Measurements from ENCODE around the gene APIP. TPM values are rescaled to one million over a fixed set of nuclear protein-coding genes. Genes with fewer than 3 reads are reported as not detected.

The APIP gene
- total and polyA plus RNA-seq, 10 of the 15 experiments (the other 5 are each of a cell fraction or from before 2014, with no cell fraction given), result 26.8 to 87.1 (median 52.8) TPM

DNA sequence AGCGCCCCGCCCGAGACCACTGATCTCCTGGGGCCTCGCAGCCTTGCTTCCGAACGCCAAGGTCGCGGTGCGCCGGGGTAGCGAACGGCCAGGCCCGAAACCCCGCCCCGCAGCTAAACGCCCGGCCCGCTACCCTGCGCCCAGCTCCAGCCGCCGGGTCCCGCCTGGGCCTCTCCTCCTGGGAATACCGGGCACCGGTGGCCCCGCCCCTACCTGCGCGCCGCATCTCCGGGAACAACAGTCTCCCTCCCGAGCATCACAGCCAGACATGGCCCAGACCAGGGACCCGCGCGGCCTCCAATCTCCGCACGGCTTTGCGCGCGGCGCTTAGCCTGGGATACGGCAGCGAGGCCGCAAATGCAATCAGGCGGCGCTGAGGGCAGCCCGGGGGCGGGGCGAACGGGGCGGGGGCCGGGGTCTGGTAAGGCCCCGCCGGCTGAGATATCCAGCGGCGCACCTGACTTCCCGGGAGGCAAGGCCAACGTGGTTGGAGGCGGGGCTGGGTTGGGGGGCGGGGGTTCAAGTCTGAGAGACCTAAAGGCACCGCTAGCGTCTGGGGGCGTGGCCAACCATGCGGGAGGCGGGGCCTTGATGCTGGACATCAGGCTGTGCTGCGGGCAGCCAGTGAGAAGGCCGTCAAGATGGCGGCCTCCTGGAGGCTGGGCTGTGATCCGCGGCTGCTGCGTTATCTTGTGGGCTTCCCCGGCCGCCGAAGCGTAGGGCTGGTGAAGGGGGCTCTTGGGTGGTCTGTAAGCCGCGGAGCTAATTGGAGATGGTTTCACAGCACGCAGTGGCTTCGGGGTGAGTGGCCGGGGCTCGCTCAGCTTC is at the start of gene APIP, which contains the start of gene PDHX (continued):
- TF ChIP-seq, protein P1, sequence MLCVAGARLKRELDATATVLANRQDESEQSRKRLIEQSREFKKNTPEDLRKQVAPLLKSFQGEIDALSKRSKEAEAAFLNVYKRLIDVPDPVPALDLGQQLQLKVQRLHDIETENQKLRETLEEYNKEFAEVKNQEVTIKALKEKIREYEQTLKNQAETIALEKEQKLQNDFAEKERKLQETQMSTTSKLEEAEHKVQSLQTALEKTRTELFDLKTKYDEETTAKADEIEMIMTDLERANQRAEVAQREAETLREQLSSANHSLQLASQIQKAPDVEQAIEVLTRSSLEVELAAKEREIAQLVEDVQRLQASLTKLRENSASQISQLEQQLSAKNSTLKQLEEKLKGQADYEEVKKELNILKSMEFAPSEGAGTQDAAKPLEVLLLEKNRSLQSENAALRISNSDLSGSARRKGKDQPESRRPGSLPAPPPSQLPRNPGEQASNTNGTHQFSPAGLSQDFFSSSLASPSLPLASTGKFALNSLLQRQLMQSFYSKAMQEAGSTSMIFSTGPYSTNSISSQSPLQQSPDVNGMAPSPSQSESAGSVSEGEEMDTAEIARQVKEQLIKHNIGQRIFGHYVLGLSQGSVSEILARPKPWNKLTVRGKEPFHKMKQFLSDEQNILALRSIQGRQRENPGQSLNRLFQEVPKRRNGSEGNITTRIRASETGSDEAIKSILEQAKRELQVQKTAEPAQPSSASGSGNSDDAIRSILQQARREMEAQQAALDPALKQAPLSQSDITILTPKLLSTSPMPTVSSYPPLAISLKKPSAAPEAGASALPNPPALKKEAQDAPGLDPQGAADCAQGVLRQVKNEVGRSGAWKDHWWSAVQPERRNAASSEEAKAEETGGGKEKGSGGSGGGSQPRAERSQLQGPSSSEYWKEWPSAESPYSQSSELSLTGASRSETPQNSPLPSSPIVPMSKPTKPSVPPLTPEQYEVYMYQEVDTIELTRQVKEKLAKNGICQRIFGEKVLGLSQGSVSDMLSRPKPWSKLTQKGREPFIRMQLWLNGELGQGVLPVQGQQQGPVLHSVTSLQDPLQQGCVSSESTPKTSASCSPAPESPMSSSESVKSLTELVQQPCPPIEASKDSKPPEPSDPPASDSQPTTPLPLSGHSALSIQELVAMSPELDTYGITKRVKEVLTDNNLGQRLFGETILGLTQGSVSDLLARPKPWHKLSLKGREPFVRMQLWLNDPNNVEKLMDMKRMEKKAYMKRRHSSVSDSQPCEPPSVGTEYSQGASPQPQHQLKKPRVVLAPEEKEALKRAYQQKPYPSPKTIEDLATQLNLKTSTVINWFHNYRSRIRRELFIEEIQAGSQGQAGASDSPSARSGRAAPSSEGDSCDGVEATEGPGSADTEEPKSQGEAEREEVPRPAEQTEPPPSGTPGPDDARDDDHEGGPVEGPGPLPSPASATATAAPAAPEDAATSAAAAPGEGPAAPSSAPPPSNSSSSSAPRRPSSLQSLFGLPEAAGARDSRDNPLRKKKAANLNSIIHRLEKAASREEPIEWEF (IDR thresholded peaks at IDR 0.05; ENCODE audit: insufficient replicate concordance, low read depth, low read length), result no peak
- TF ChIP-seq NRF1 (conservative IDR thresholded peaks at IDR 0.05; ENCODE audit: low read depth, low read length), result no peak
- TF ChIP-seq RB1 (IDR thresholded peaks at IDR 0.05; ENCODE audit: borderline replicate concordance), result peak; percentile 91
- no peak for TF ChIP-seq KLF5 (IDR thresholded peaks at IDR 0.05; ENCODE audit: partially characterized antibody)
- TF ChIP-seq RUNX3 (IDR thresholded peaks at IDR 0.05; ENCODE audit: low read length), result peak; percentile 62
- TF ChIP-seq, protein P2, sequence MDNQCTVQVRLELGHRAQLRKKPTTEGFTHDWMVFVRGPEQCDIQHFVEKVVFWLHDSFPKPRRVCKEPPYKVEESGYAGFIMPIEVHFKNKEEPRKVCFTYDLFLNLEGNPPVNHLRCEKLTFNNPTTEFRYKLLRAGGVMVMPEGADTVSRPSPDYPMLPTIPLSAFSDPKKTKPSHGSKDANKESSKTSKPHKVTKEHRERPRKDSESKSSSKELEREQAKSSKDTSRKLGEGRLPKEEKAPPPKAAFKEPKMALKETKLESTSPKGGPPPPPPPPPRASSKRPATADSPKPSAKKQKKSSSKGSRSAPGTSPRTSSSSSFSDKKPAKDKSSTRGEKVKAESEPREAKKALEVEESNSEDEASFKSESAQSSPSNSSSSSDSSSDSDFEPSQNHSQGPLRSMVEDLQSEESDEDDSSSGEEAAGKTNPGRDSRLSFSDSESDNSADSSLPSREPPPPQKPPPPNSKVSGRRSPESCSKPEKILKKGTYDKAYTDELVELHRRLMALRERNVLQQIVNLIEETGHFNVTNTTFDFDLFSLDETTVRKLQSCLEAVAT (IDR thresholded peaks at IDR 0.05), result peak; percentile 69; the same call in 1 of the 2 replicates
- 0 out of 2 replicates have a peak, but pooled peaks have one; percentile 49 for TF ChIP-seq CHD2 (IDR thresholded peaks at IDR 0.05; ENCODE audit: borderline replicate concordance, low read depth, low read length)
- peak; percentile 91; the same call in 1 of the 2 replicates for TF ChIP-seq HDGF (IDR thresholded peaks at IDR 0.05)
- TF ChIP-seq, protein P3, sequence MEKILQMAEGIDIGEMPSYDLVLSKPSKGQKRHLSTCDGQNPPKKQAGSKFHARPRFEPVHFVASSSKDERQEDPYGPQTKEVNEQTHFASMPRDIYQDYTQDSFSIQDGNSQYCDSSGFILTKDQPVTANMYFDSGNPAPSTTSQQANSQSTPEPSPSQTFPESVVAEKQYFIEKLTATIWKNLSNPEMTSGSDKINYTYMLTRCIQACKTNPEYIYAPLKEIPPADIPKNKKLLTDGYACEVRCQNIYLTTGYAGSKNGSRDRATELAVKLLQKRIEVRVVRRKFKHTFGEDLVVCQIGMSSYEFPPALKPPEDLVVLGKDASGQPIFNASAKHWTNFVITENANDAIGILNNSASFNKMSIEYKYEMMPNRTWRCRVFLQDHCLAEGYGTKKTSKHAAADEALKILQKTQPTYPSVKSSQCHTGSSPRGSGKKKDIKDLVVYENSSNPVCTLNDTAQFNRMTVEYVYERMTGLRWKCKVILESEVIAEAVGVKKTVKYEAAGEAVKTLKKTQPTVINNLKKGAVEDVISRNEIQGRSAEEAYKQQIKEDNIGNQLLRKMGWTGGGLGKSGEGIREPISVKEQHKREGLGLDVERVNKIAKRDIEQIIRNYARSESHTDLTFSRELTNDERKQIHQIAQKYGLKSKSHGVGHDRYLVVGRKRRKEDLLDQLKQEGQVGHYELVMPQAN (conservative IDR thresholded peaks at IDR 0.05), result peak; percentile 73
- TF ChIP-seq ZNF24 (IDR thresholded peaks at IDR 0.05), result no peak
- no peak for TF ChIP-seq FOXM1 (IDR thresholded peaks at IDR 0.05; ENCODE audit: low read depth, low read length)
- TF ChIP-seq HDAC6 (IDR thresholded peaks at IDR 0.05; ENCODE audit: unreplicated experiment), result no peak
- TF ChIP-seq, protein P4, sequence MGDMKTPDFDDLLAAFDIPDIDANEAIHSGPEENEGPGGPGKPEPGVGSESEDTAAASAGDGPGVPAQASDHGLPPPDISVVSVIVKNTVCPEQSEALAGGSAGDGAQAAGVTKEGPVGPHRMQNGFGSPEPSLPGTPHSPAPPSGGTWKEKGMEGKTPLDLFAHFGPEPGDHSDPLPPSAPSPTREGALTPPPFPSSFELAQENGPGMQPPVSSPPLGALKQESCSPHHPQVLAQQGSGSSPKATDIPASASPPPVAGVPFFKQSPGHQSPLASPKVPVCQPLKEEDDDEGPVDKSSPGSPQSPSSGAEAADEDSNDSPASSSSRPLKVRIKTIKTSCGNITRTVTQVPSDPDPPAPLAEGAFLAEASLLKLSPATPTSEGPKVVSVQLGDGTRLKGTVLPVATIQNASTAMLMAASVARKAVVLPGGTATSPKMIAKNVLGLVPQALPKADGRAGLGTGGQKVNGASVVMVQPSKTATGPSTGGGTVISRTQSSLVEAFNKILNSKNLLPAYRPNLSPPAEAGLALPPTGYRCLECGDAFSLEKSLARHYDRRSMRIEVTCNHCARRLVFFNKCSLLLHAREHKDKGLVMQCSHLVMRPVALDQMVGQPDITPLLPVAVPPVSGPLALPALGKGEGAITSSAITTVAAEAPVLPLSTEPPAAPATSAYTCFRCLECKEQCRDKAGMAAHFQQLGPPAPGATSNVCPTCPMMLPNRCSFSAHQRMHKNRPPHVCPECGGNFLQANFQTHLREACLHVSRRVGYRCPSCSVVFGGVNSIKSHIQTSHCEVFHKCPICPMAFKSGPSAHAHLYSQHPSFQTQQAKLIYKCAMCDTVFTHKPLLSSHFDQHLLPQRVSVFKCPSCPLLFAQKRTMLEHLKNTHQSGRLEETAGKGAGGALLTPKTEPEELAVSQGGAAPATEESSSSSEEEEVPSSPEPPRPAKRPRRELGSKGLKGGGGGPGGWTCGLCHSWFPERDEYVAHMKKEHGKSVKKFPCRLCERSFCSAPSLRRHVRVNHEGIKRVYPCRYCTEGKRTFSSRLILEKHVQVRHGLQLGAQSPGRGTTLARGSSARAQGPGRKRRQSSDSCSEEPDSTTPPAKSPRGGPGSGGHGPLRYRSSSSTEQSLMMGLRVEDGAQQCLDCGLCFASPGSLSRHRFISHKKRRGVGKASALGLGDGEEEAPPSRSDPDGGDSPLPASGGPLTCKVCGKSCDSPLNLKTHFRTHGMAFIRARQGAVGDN (IDR thresholded peaks at IDR 0.05), result peak; percentile 45; the same call in 1 of the 2 replicates
- TF ChIP-seq TCF12 (IDR thresholded peaks at IDR 0.05; ENCODE audit: low read depth, low read length), result 0 out of 2 replicates have a peak, but pooled peaks have one; percentile 19
- peak; percentile 81 for TF ChIP-seq MEF2B (IDR thresholded peaks at IDR 0.05; ENCODE audit: partially characterized antibody, poor library complexity, severe bottlenecking)
- TF ChIP-seq ZSCAN29 (IDR thresholded peaks at IDR 0.05), result no peak
